Esophagus (tissue), 2 donors: Measurements from ENCODE around the gene VASP. TPM values are rescaled to one million over a fixed set of nuclear protein-coding genes. Genes with fewer than 3 reads are reported as not detected.

ENCODE experiments used
- H3K27ac ChIP-seq, 2 donors: one replicate each; pipeline ENCODE4 v1.5.1; 2013; ENCODE audit warnings: low read depth in 2 of 2, mild to moderate bottlenecking in 2 of 2, inconsistent platforms in 1 of 2, low read length in 1 of 2, moderate library complexity in 1 of 2
- H3K27me3 ChIP-seq, 2 donors: one replicate each; pipeline ENCODE4 v1.6.1; 2013; ENCODE audit warnings: low read length in 2 of 2, control low read depth in 1 of 2, mild to moderate bottlenecking in 1 of 2; ENCODE audit not compliant: insufficient read depth in 2 of 2, control insufficient read depth in 1 of 2
- H3K36me3 ChIP-seq, 2 donors: one replicate each; pipeline ENCODE4 v1.6.1; 2013; ENCODE audit warnings: low read length in 1 of 2; ENCODE audit not compliant: control insufficient read depth in 2 of 2, insufficient read depth in 2 of 2
- H3K4me1 ChIP-seq, 2 donors: one replicate each; pipeline ENCODE4 v1.6.1; 2013; ENCODE audit warnings: low read length in 1 of 2; ENCODE audit not compliant: control insufficient read depth in 2 of 2, insufficient read depth in 2 of 2
- H3K4me3 ChIP-seq, 2 donors: one replicate each; pipeline ENCODE4 v1.5.1; 2013; ENCODE audit warnings: low read length in 2 of 2, mild to moderate bottlenecking in 2 of 2, low read depth in 1 of 2, moderate library complexity in 1 of 2
- H3K9me3 ChIP-seq, 2 donors: one replicate each; pipeline ENCODE4 v1.6.1; 2013; ENCODE audit warnings: mild to moderate bottlenecking in 2 of 2, low read depth in 1 of 2, low read length in 1 of 2, moderate library complexity in 1 of 2; ENCODE audit not compliant: control insufficient read depth in 2 of 2, insufficient read depth in 1 of 2
- WGBS, 2 donors: extraction: QIAGEN DNeasy Blood & Tissue Kit; methylation state at CpG; one replicate each; pipeline ENCODE4 v1.1.7; 2013; 5-methylcytosine and 5-hydroxymethylcytosine counted together
- polyA plus RNA-seq, 2 donors: library from polyadenylated mRNA; stranded (reverse); fragments of 200-250 nt; gene quantifications; one replicate each; pipeline ENCODE4 v1.2.3, GENCODE V29; 2013
- donor health status: healthy with polysubstance abuse.
- donor health status: Bipolar disorder and iron deficiency.

The VASP gene
- polyA plus RNA-seq, 2 donors, result 35.5 to 36.5 TPM

- Histone ChIP-seq H3K4me1 (no peaks in the 10 kb centered on the region), H3K36me3 (no peaks in the 10 kb centered on the region), H3K27ac (no peak overlapping the region), H3K9me3 (no peaks in the 10 kb centered on the region), H3K27me3 (no peaks in the 10 kb centered on the region), H3K4me3 (no peak overlapping the region)
- WGBS, 2 donors, result 84 to 91% methylated on average over 5 of the region's 5 CpGs
Observed at GRCh38 chr19:45483033-45483432, 24.2 kb upstream of the VASP start.

- Histone ChIP-seq H3K4me1 (no peaks in the 10 kb centered on the region), H3K27me3 (no peaks in the 10 kb centered on the region), H3K4me3 (no peak overlapping the region), H3K9me3 (no peaks in the 10 kb centered on the region), H3K36me3 (no peaks in the 10 kb centered on the region), H3K27ac (no peak overlapping the region)
- WGBS, 2 donors, result 68 to 69% methylated on average over 12 to 13 of the region's 13 CpGs
Observed at GRCh38 chr19:45484273-45484945, 22.9 kb upstream of the VASP start.

- H3K27ac ChIP-seq, result peak overlapping the region; percentile 39 to 80
- H3K4me3 ChIP-seq, result peak overlapping the region; percentile 46 to 80
- H3K27me3 ChIP-seq, result no peaks in the 10 kb centered on the region
- no peaks in the 10 kb centered on the region for H3K36me3 ChIP-seq
- H3K9me3 ChIP-seq, result no peaks in the 10 kb centered on the region
- H3K4me1 ChIP-seq, result no peaks in the 10 kb centered on the region
- 0% methylated on average over 35 of the region's 35 CpGs for WGBS, 2 donors
Observed at GRCh38 chr19:45485305-45486077, 21.8 kb upstream of the VASP start.

- no peaks in the 10 kb centered on the region for H3K36me3 ChIP-seq
- WGBS, 2 donors, result 89 to 91% methylated on average over 15 of the region's 15 CpGs
Observed at GRCh38 chr19:45488708-45489107, 18.6 kb upstream of the VASP start.

GRCh38 chr19:45489216-45489855 lies 17.9 kb upstream of the VASP start:
- Histone ChIP-seq H3K9me3 (no peaks in the 10 kb centered on the region), H3K27me3 (no peaks in the 10 kb centered on the region), H3K27ac (no peak overlapping the region), H3K4me3 (no peak overlapping the region), H3K4me1 (no peaks in the 10 kb centered on the region), H3K36me3 (no peaks in the 10 kb centered on the region)
- WGBS, 2 donors, result 89 to 91% methylated on average over 15 to 20 of the region's 20 CpGs

More at GRCh38 chr19:45488708-45489107, 18.6 kb upstream of the VASP start:
- Histone ChIP-seq H3K27me3 (no peaks in the 10 kb centered on the region), H3K9me3 (no peaks in the 10 kb centered on the region), H3K4me1 (no peaks in the 10 kb centered on the region), H3K27ac (no peak overlapping the region), H3K4me3 (no peak overlapping the region)

GRCh38 chr19:45492137-45492626 lies 15.1 kb upstream of the VASP start:
- H3K4me3 ChIP-seq, result no peak overlapping the region
- peaks cover 3 to 9% of the 10 kb centered on the region in 2 donors for H3K4me1 ChIP-seq
- H3K27ac ChIP-seq, result no peak overlapping the region
- no peaks in the 10 kb centered on the region for H3K9me3 ChIP-seq
- H3K27me3 ChIP-seq, result no peaks in the 10 kb centered on the region
- H3K36me3 ChIP-seq, result no peaks in the 10 kb centered on the region
- WGBS, 2 donors, result 90 to 96% methylated on average over 5 of the region's 5 CpGs

GRCh38 chr19:45492627-45493470 lies 14.4 kb upstream of the VASP start:
- WGBS, 2 donors, result 5 to 7% methylated on average over 28 to 32 of the region's 32 CpGs

GRCh38 chr19:45494261-45494916 lies 12.9 kb upstream of the VASP start:
- no peaks in the 10 kb centered on the region for H3K27me3 ChIP-seq
- no peaks in the 10 kb centered on the region for H3K9me3 ChIP-seq
- peaks cover 11 to 22% of the 10 kb centered on the region in 2 donors for H3K4me1 ChIP-seq
- 91 to 94% methylated on average over 39 of the region's 39 CpGs for WGBS, 2 donors
- H3K4me3 ChIP-seq, result no peak overlapping the region
- no peak overlapping the region for H3K27ac ChIP-seq
- H3K36me3 ChIP-seq, result no peaks in the 10 kb centered on the region

More at GRCh38 chr19:45492627-45493470, 14.4 kb upstream of the VASP start:
- Histone ChIP-seq H3K4me1 (peaks cover 3 to 9% of the 10 kb centered on the region in 2 donors), H3K9me3 (no peaks in the 10 kb centered on the region), H3K27ac (peak overlapping the region; percentile 48 to 59), H3K36me3 (no peaks in the 10 kb centered on the region), H3K27me3 (no peaks in the 10 kb centered on the region), H3K4me3 (peak overlapping the region; percentile 42 to 43)
